ENCODE measurements around the gene ENOSF1. TPM values are rescaled to one million over a fixed set of nuclear protein-coding genes. Genes with fewer than 3 reads are reported as not detected.

The ENOSF1 gene
- total RNA-seq, 5 donors from 2014 or later (not counting 1 experiment from before 2014, with no cell fraction given) = 70.8 to 97.6 (median 75.8) TPM

- Mint-ChIP-seq H3K27me3 (no peaks in the 10 kb centered on the region), H3K4me1 (peaks cover 0 to under 1% (median 0%) of the 10 kb centered on the region in 3 donors), H3K4me3 (no peak overlapping the region), H3K9me3 (no peaks in the 10 kb centered on the region), H3K36me3 (peaks cover 51% of the 10 kb centered on the region), H3K27ac (no peak overlapping the region)
- H3K4me1 ChIP-seq (ENCODE audit: control insufficient read depth in 1 of 2, extremely low read depth in 1 of 2, insufficient read depth in 2 of 2, low read length in 2 of 2) = no peaks in the 10 kb centered on the region
- WGBS (ENCODE audit: insufficient coverage) = 80% methylated on average over 1 of the region's 7 CpGs
- CTCF ChIA-PET = interaction anchor here in 1 of 2 donors (1.1 kb wide), 1 partner anchor 50 kb away, joined by 4 read pairs; no protein-coding TSS in a partner anchor
- POLR2A ChIA-PET = no interaction called here
- H3K4me3 ChIP-seq (ENCODE audit: control insufficient read depth in 1 of 2, extremely low read depth in 1 of 2, low read length in 1 of 2) = no peak overlapping the region
- DNase-seq = no peak
- H3K27me3 ChIP-seq (replicated peaks in 1 of 2; ENCODE audit: control insufficient read depth in 2 of 2, extremely low read depth in 1 of 2, insufficient read depth in 2 of 2, low read length in 1 of 2) = no peaks in the 10 kb centered on the region
- peaks cover 0 to 54% of the 10 kb centered on the region in 2 donors for H3K36me3 ChIP-seq (ENCODE audit: control insufficient read depth in 2 of 2, extremely low read depth in 1 of 2, insufficient read depth in 1 of 2, low read length in 1 of 2)
- ATAC-seq (replicated peaks in 1 of 4) = no peak
- H3K9me3 ChIP-seq = no peaks in the 10 kb centered on the region
- H3K27ac ChIP-seq (ENCODE audit: low read length) = no peak overlapping the region
Measured at GRCh38 chr18:675307-675706, 37.1 kb downstream of the ENOSF1 start.

- Histone ChIP-seq H3K27me3 (replicated peaks in 1 of 2; ENCODE audit: control insufficient read depth in 2 of 2, extremely low read depth in 1 of 2, insufficient read depth in 2 of 2, low read length in 1 of 2) (no peaks in the 10 kb centered on the region), H3K9me3 (no peaks in the 10 kb centered on the region), H3K4me1 (ENCODE audit: control insufficient read depth in 1 of 2, extremely low read depth in 1 of 2, insufficient read depth in 2 of 2, low read length in 2 of 2) (no peaks in the 10 kb centered on the region), H3K27ac (ENCODE audit: low read length) (no peak overlapping the region), H3K36me3 (ENCODE audit: control insufficient read depth in 2 of 2, extremely low read depth in 1 of 2, insufficient read depth in 1 of 2, low read length in 1 of 2) (peaks cover 7 to 55% of the 10 kb centered on the region in 2 donors), H3K4me3 (ENCODE audit: control insufficient read depth in 1 of 2, extremely low read depth in 1 of 2, low read length in 1 of 2) (no peak overlapping the region)
- ChIA-PET CTCF (no interaction called here), POLR2A (no interaction called here)
- Mint-ChIP-seq H3K27ac (no peak overlapping the region), H3K4me1 (no peaks in the 10 kb centered on the region), H3K36me3 (peaks cover 50% of the 10 kb centered on the region), H3K4me3 (no peak overlapping the region), H3K27me3 (no peaks in the 10 kb centered on the region), H3K9me3 (no peaks in the 10 kb centered on the region)
- ATAC-seq (replicated peaks in 1 of 4) (no peak), DNase-seq (no peak)
- 100% methylated on average over 2 of the region's 5 CpGs for WGBS (ENCODE audit: insufficient coverage)
Measured at GRCh38 chr18:673769-674168, 38.7 kb downstream of the ENOSF1 start.

- no peak overlapping the region for H3K4me3 ChIP-seq (ENCODE audit: control insufficient read depth in 1 of 2, extremely low read depth in 1 of 2, low read length in 1 of 2)
- DNase-seq (no peak), ATAC-seq (replicated peaks in 1 of 4) (no peak)
- Mint-ChIP-seq H3K27ac (no peak overlapping the region), H3K4me1 (no peaks in the 10 kb centered on the region), H3K27me3 (no peaks in the 10 kb centered on the region), H3K9me3 (peaks cover 0 to 4% (median 0%) of the 10 kb centered on the region in 3 donors), H3K36me3 (peaks cover 55% of the 10 kb centered on the region), H3K4me3 (no peak overlapping the region)
- no peaks in the 10 kb centered on the region for H3K4me1 ChIP-seq (ENCODE audit: control insufficient read depth in 1 of 2, extremely low read depth in 1 of 2, insufficient read depth in 2 of 2, low read length in 2 of 2)
- no CpG with 5 or more reads among the region's 3 CpGs for WGBS (ENCODE audit: insufficient coverage)
- H3K9me3 ChIP-seq = no peaks in the 10 kb centered on the region
- no peak overlapping the region for H3K27ac ChIP-seq (ENCODE audit: low read length)
- H3K27me3 ChIP-seq (replicated peaks in 1 of 2; ENCODE audit: control insufficient read depth in 2 of 2, extremely low read depth in 1 of 2, insufficient read depth in 2 of 2, low read length in 1 of 2) = no peaks in the 10 kb centered on the region
- ChIA-PET POLR2A (no interaction called here), CTCF (interaction anchor here in 1 of 2 donors (0.6 kb wide), 1 partner anchor 123 kb away, joined by 6 read pairs; no protein-coding TSS in a partner anchor)
- peaks cover 7 to 52% of the 10 kb centered on the region in 2 donors for H3K36me3 ChIP-seq (ENCODE audit: control insufficient read depth in 2 of 2, extremely low read depth in 1 of 2, insufficient read depth in 1 of 2, low read length in 1 of 2)
Measured at GRCh38 chr18:673317-673716, 39.1 kb downstream of the ENOSF1 start.

- POLR2A ChIA-PET = no interaction called here
- Histone ChIP-seq H3K27me3 (replicated peaks in 1 of 2; ENCODE audit: control insufficient read depth in 2 of 2, extremely low read depth in 1 of 2, insufficient read depth in 2 of 2, low read length in 1 of 2) (no peaks in the 10 kb centered on the region), H3K36me3 (ENCODE audit: control insufficient read depth in 2 of 2, extremely low read depth in 1 of 2, insufficient read depth in 1 of 2, low read length in 1 of 2) (peaks cover 7 to 43% of the 10 kb centered on the region in 2 donors), H3K27ac (ENCODE audit: low read length) (no peak overlapping the region), H3K9me3 (no peaks in the 10 kb centered on the region), H3K4me3 (ENCODE audit: control insufficient read depth in 1 of 2, extremely low read depth in 1 of 2, low read length in 1 of 2) (no peak overlapping the region), H3K4me1 (ENCODE audit: control insufficient read depth in 1 of 2, extremely low read depth in 1 of 2, insufficient read depth in 2 of 2, low read length in 2 of 2) (no peaks in the 10 kb centered on the region)
- WGBS (ENCODE audit: insufficient coverage) = no CpG with 5 or more reads among the region's 1 CpG
- Mint-ChIP-seq H3K27me3 (no peaks in the 10 kb centered on the region), H3K9me3 (peaks cover 0 to 4% (median 4%) of the 10 kb centered on the region in 3 donors), H3K36me3 (peaks cover 45% of the 10 kb centered on the region), H3K27ac (no peak overlapping the region), H3K4me3 (no peak overlapping the region), H3K4me1 (no peaks in the 10 kb centered on the region)
- CTCF ChIA-PET = no interaction called here
- ATAC-seq (replicated peaks in 1 of 4) (no peak), DNase-seq (no peak)
Measured at GRCh38 chr18:671405-671804, 41.0 kb downstream of the ENOSF1 start.

- H3K4me1 Mint-ChIP-seq = no peaks in the 10 kb centered on the region
- no peaks in the 10 kb centered on the region for H3K27me3 ChIP-seq (replicated peaks in 1 of 2; ENCODE audit: control insufficient read depth in 2 of 2, extremely low read depth in 1 of 2, insufficient read depth in 2 of 2, low read length in 1 of 2)
- DNase-seq (no peak), ATAC-seq (replicated peaks in 1 of 4) (no peak)
- WGBS (ENCODE audit: insufficient coverage) = 94% methylated on average over 6 of the region's 11 CpGs
- ChIA-PET POLR2A (interaction anchor here in 1 of 2 donors (0.5 kb wide), 1 partner anchor 28 kb away, joined by 3 read pairs; no protein-coding TSS in a partner anchor), CTCF (no interaction called here)
- peaks cover 7 to 36% of the 10 kb centered on the region in 2 donors for H3K36me3 ChIP-seq (ENCODE audit: control insufficient read depth in 2 of 2, extremely low read depth in 1 of 2, insufficient read depth in 1 of 2, low read length in 1 of 2)
- no peaks in the 10 kb centered on the region for H3K4me1 ChIP-seq (ENCODE audit: control insufficient read depth in 1 of 2, extremely low read depth in 1 of 2, insufficient read depth in 2 of 2, low read length in 2 of 2)
- no peak overlapping the region for H3K27ac Mint-ChIP-seq
- peaks cover 36% of the 10 kb centered on the region for H3K36me3 Mint-ChIP-seq
- no peaks in the 10 kb centered on the region for H3K9me3 ChIP-seq
- H3K4me3 ChIP-seq (ENCODE audit: control insufficient read depth in 1 of 2, extremely low read depth in 1 of 2, low read length in 1 of 2) = no peak overlapping the region
- H3K9me3 Mint-ChIP-seq = peaks cover 0 to 4% (median 4%) of the 10 kb centered on the region in 3 donors
- H3K27me3 Mint-ChIP-seq = no peaks in the 10 kb centered on the region
- H3K27ac ChIP-seq (ENCODE audit: low read length) = no peak overlapping the region
- H3K4me3 Mint-ChIP-seq = no peak overlapping the region
Measured at GRCh38 chr18:670522-670921, 41.9 kb downstream of the ENOSF1 start.

- peaks cover 31% of the 10 kb centered on the region for H3K36me3 Mint-ChIP-seq
- H3K4me3 ChIP-seq (ENCODE audit: control insufficient read depth in 1 of 2, extremely low read depth in 1 of 2, low read length in 1 of 2) = no peak overlapping the region
- no peak overlapping the region for H3K27ac ChIP-seq (ENCODE audit: low read length)
- no peaks in the 10 kb centered on the region for H3K9me3 ChIP-seq
- H3K27me3 Mint-ChIP-seq = no peaks in the 10 kb centered on the region
- WGBS (ENCODE audit: insufficient coverage) = 89% methylated on average over 3 of the region's 8 CpGs
- H3K4me1 Mint-ChIP-seq = no peaks in the 10 kb centered on the region
- H3K9me3 Mint-ChIP-seq = peaks cover 0 to 4% (median 4%) of the 10 kb centered on the region in 3 donors
- no peak for DNase-seq
- CTCF ChIA-PET = no interaction called here
- no peak overlapping the region for H3K4me3 Mint-ChIP-seq
- H3K27ac Mint-ChIP-seq = no peak overlapping the region
- H3K36me3 ChIP-seq (ENCODE audit: control insufficient read depth in 2 of 2, extremely low read depth in 1 of 2, insufficient read depth in 1 of 2, low read length in 1 of 2) = peaks cover 7 to 27% of the 10 kb centered on the region in 2 donors
- no peaks in the 10 kb centered on the region for H3K27me3 ChIP-seq (replicated peaks in 1 of 2; ENCODE audit: control insufficient read depth in 2 of 2, extremely low read depth in 1 of 2, insufficient read depth in 2 of 2, low read length in 1 of 2)
- ATAC-seq (replicated peaks in 1 of 4) = no peak
- H3K4me1 ChIP-seq (ENCODE audit: control insufficient read depth in 1 of 2, extremely low read depth in 1 of 2, insufficient read depth in 2 of 2, low read length in 2 of 2) = no peaks in the 10 kb centered on the region
- POLR2A ChIA-PET = no interaction called here
Measured at GRCh38 chr18:669077-669476, 43.4 kb downstream of the ENOSF1 start.

All from T-cell (primary cell).